Adrenal gland (tissue), 12 donors: ENCODE results near the gene AHRR. TPM values are rescaled to one million over a fixed set of nuclear protein-coding genes. Genes with fewer than 3 reads are reported as not detected.
"Not testable (repeated sequence)": the region's sequence is repeated elsewhere in the genome, so short reads cannot be mapped to it uniquely, and the experiment has no call there.

Source experiments
- DNase-seq, 7 donors: peaks; one replicate each; pipeline ENCODE4 v3.0.0-alpha.2; 2019 to 2020
- H3K27ac ChIP-seq, 5 donors: fragments of 200-600 bp; sonication (generic) in 4 of 5; 1 replicate in 3 of 5; 2 replicates in 2 of 5; pipeline versions ENCODE4 v1.5.1 to v1.8.0; 2016 to 2020; ENCODE audit warnings: mild to moderate bottlenecking in 1 of 5
- H3K27me3 ChIP-seq: fragments of 200-600 bp; 2 replicates; pipeline ENCODE4 v1.8.0; 2021
- H3K36me3 ChIP-seq, 2 donors: fragments of 200-600 bp; replicated peaks in 1 of 2; 1 replicate in 1 of 2; 2 replicates in 1 of 2; pipeline versions ENCODE4 v1.5.1 to v1.8.0; 2018 to 2022
- H3K4me1 ChIP-seq, 2 donors: fragments of 200-600 bp; replicated peaks in 1 of 2; 1 replicate in 1 of 2; 2 replicates in 1 of 2; pipeline versions ENCODE4 v1.5.1 to v1.8.0; 2018 to 2021
- H3K4me3 ChIP-seq, 4 donors: fragments of 200-600 bp; sonication (generic) in 3 of 4; one replicate each; pipeline ENCODE4 v1.5.1; 2016 to 2018
- H3K9me3 ChIP-seq, 3 donors: fragments of 200-600 bp; sonication (generic) in 1 of 3; replicated peaks in 1 of 3; 1 replicate in 2 of 3; 2 replicates in 1 of 3; pipeline versions ENCODE4 v1.5.1 to v1.8.0; 2016 to 2021
- POLR2A ChIP-seq, 2 donors: fragments of 450-650 bp; IDR thresholded peaks; one replicate each; pipeline ENCODE4 v1.6.1; 2017; ENCODE audit warnings: antibody characterized with exemption in 2 of 2, mild to moderate bottlenecking in 2 of 2, moderate library complexity in 1 of 2
- WGBS, 4 donors: extraction: QIAGEN DNeasy Blood & Tissue Kit in 2 of 4; methylation state at CpG; one replicate each; pipeline versions ENCODE4 v1.1.5 to v1.1.7; 2013 to 2017; 5-methylcytosine and 5-hydroxymethylcytosine counted together
- intact Hi-C, 2 donors: fragments of 100-400 bp; cut with DNase I; formaldehyde crosslinking; loops; one replicate each; pipeline versions ENCODE4 v1.14.1 to v1.15.0; 2022 to 2023
- polyA plus RNA-seq, 3 donors: library from polyadenylated mRNA; stranded (reverse); fragments of 200-250 nt in 2 of 3; fragments of 350-450 nt in 1 of 3; fragmentation: Illumina TruSeq in 1 of 3; extraction: RNeasy Lipid Tissue Mini Kit (QIAGEN cat#74804) in 1 of 3; gene quantifications; one replicate each; pipeline ENCODE4 v1.2.3, GENCODE V29; 2013 to 2014
- total RNA-seq, 9 donors: library from RNA; depleted of rRNA in 4 of 9; stranded (reverse); fragments of >200 nt in 4 of 9; fragments of 120-200 nt in 1 of 9; fragmentation: NEBNext Ultra II Directional in 1 of 9; extraction: Animal tissue kit (Norgen Biotek cat#: 25700) in 1 of 9; gene quantifications; one replicate each; pipeline versions ENCODE4 v1.1.0 to v1.2.4, GENCODE V29; 2013 to 2023
- TF ChIP-seq, protein P1 (sequence below), 6 experiments: fragments of 450-650 bp in 4 of 6; fragments of 200-600 bp in 2 of 6; sonication (generic) in 1 of 6; IDR thresholded peaks; 1 replicate in 5 of 6; 2 replicates in 1 of 6; pipeline versions ENCODE4 v1.5.1 to v1.8.0; 2016 to 2021; ENCODE audit warnings: antibody characterized with exemption in 6 of 6, mild to moderate bottlenecking in 2 of 6, moderate library complexity in 1 of 6
- donor health status: healthy with polysubstance abuse.
- donor health status: Bipolar disorder and iron deficiency.
- donor health status: DM: yes; HTN: yes; CAD: no.
- donor health status: DM: no; HTN: no; CAD: no.
- donor health status: DM: no; HTN: no; CAD: no.
- donor health status: DM: yes; HTN: yes; CAD: no.

The AHRR gene
- total and polyA plus RNA-seq, 12 donors, result 0.17 to 3.6 (median 0.99) TPM

DNA sequence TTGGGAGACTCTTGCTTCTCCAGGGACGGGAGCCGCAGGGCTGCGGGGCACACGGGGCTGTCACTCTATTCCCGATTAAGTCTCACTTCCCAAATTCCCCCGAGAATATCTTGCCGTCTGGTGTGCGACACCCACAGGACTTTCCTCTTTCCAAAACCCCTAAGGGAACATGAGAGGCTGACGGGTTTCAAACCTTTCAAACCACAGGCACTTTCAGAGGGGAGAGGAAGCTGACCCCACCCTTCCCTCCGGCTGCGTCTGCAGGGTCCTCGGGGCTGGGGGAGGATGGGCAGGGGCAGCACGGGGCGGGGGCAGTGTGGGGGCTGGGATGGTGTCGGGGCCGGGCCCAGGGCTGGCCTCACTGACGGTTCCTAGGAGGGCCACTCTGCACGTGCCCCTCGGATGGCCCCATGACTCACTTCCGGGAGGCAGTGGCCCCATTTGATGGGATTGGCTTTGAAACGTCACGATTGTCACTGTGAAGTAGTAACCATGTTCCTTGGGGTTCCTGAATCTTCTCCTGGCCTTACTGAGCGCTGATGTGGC, 164.5 kb downstream of the AHRR start:
- no peak for DNase-seq
- H3K27me3 ChIP-seq, result peaks cover 27% of the 10 kb centered on the region
- H3K4me1 ChIP-seq, result no peaks in the 10 kb centered on the region
- intact Hi-C loops, result no loop called here
- no peak overlapping the region for H3K27ac ChIP-seq
- H3K4me3 ChIP-seq, result no peak overlapping the region
- no peak for TF ChIP-seq POLR2A (IDR thresholded peaks at IDR 0.05)
- TF ChIP-seq, protein P1, sequence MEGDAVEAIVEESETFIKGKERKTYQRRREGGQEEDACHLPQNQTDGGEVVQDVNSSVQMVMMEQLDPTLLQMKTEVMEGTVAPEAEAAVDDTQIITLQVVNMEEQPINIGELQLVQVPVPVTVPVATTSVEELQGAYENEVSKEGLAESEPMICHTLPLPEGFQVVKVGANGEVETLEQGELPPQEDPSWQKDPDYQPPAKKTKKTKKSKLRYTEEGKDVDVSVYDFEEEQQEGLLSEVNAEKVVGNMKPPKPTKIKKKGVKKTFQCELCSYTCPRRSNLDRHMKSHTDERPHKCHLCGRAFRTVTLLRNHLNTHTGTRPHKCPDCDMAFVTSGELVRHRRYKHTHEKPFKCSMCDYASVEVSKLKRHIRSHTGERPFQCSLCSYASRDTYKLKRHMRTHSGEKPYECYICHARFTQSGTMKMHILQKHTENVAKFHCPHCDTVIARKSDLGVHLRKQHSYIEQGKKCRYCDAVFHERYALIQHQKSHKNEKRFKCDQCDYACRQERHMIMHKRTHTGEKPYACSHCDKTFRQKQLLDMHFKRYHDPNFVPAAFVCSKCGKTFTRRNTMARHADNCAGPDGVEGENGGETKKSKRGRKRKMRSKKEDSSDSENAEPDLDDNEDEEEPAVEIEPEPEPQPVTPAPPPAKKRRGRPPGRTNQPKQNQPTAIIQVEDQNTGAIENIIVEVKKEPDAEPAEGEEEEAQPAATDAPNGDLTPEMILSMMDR (IDR thresholded peaks at IDR 0.05), result no peak
- WGBS, 4 donors, result 48 to 76% (median 54%) methylated on average over 9 to 23 of the region's 23 CpGs
- H3K9me3 ChIP-seq, result no peaks in the 10 kb centered on the region
- H3K36me3 ChIP-seq, result no peaks in the 10 kb centered on the region

DNA sequence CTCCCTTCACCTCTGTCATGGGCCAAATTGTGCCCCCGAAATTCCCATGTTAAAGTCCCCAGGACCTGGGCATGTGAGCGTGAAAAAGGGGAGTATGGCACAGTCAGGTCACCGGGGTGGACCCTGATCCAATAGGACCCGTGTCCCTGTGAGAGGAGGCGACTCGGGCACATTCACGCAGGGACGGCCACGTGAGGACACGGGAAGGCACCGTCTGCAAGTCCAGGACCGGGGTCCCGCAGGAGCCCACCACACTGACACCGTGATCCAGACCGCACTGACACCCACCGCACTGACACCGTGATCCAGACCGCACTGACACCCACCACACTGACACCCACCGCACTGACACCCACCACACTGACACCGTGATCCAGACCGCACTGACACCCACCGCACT, 165.1 kb downstream of the AHRR start:
- intact Hi-C loops, H3K27ac ChIP-seq, DNase-seq, H3K36me3 ChIP-seq, H3K9me3 ChIP-seq, H3K4me3 ChIP-seq, H3K4me1 ChIP-seq: not testable (repeated sequence)
- 86 to 94% (median 91%) methylated on average over 9 to 18 of the region's 22 CpGs for WGBS, 4 donors
- peaks cover 22% of the 10 kb centered on the region for H3K27me3 ChIP-seq

Other genes starting within 250 kb of the AHRR start
- gene PLEKHG4B, start 229.5 kb upstream of the AHRR start, total RNA-seq, result 1 to 10 TPM in 1 of 9 donors, under 1 TPM in 8; 0.03 to 3.4 (median 0.14) TPM
- under 1 TPM; 0.07 to 0.24 (median 0.10) TPM for gene PLEKHG4B, start 229.5 kb upstream of the AHRR start, polyA plus RNA-seq
- gene LRRC14B, start 130.2 kb upstream of the AHRR start, total RNA-seq, result under 1 TPM in 1 of 9 donors, not detected in 8; 0.11 TPM
- not detected for gene LRRC14B, start 130.2 kb upstream of the AHRR start, polyA plus RNA-seq
- gene CCDC127, start 103.6 kb upstream of the AHRR start, total RNA-seq, result 1 to 10 TPM; 4.6 to 9.7 (median 6.8) TPM
- gene CCDC127, start 103.6 kb upstream of the AHRR start, polyA plus RNA-seq, result 1 to 10 TPM; 3.0 to 6.1 (median 3.1) TPM
- gene SDHA, start 103.4 kb upstream of the AHRR start, total RNA-seq, result 100 to 1,000 TPM; 167 to 296 (median 212) TPM
- 100 to 1,000 TPM; 116 to 203 (median 182) TPM for gene SDHA, start 103.4 kb upstream of the AHRR start, polyA plus RNA-seq
- gene PDCD6, start 50.1 kb upstream of the AHRR start, total RNA-seq, result 100 to 1,000 TPM in 8 of 9 donors, 10 to 100 TPM in 1; 97.8 to 189 (median 115) TPM
- gene PDCD6, start 50.1 kb upstream of the AHRR start, polyA plus RNA-seq, result 100 to 1,000 TPM; 110 to 167 (median 130) TPM
- 10 to 100 TPM; 27.3 to 61.3 (median 42.1) TPM for gene EXOC3, start 121.5 kb downstream of the AHRR start, total RNA-seq
- 10 to 100 TPM; 24.7 to 66.4 (median 56.8) TPM for gene EXOC3, start 121.5 kb downstream of the AHRR start, polyA plus RNA-seq
- gene SLC9A3, start 202.7 kb downstream of the AHRR start, total RNA-seq, result 1 to 10 TPM in 8 of 9 donors, under 1 TPM in 1; 0.83 to 5.5 (median 2.4) TPM
- gene SLC9A3, start 202.7 kb downstream of the AHRR start, polyA plus RNA-seq, result under 1 TPM; 0.88 to 0.94 (median 0.90) TPM